Transverse colon (tissue), 4 donors: ENCODE results near the gene QDPR.

ENCODE experiments used
- POLR2A ChIP-seq: fragments of 450-650 bp; IDR thresholded peaks from one replicate; pipeline ENCODE4 v1.6.1; 2016; ENCODE audit warnings: antibody characterized with exemption, mild to moderate bottlenecking, moderate library complexity
- POLR2AphosphoS5 ChIP-seq, 3 donors: sonication (generic); formaldehyde crosslinking; IDR thresholded peaks; one replicate each; pipeline ENCODE4 v1.6.1; 2016; ENCODE audit warnings: antibody characterized with exemption in 3 of 3
- TF ChIP-seq, protein P1 (sequence below), 5 experiments: fragments of 200-600 bp in 3 of 5; fragments of 450-650 bp in 2 of 5; sonication (generic) in 3 of 5; IDR thresholded peaks; 1 replicate in 2 of 5; 2 replicates in 3 of 5; pipeline ENCODE4 v1.5.1; 2016 to 2017; ENCODE audit warnings: antibody characterized with exemption in 5 of 5, inconsistent platforms in 3 of 5, mild to moderate bottlenecking in 2 of 5, moderate library complexity in 1 of 5

DNA sequence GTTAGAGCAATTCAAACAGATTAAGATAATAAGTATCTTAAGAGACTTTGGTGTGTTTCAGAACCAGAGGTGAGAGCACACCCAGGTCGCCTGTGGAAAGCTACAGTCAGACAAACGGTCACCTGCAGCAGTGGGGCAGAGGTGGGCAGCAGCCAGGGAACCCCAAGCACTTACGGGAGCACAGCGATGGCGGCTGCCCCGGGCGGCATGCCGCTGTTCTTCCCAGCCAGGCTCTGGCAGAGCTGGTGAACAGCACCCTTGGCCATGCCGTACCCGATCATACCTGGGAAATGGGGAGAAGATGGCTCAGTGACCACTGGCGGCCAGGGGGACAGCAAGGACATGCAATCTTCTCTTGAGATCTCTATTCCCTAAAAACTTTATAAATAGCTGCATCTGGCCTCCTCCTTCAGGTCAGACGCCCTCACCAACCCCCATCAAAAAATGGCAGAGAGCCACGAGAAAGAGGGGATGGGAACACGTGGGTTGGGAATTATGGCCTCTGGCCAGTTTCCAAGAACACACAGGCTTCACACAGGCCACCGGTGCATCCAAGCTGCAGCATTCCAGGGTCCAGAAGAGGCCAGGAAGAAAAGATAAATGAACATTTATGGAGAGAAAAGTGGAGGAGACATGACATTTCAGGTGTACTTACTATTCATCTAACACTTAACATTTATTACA, 19.7 kb downstream of the QDPR start:
- TF ChIP-seq, protein P1, sequence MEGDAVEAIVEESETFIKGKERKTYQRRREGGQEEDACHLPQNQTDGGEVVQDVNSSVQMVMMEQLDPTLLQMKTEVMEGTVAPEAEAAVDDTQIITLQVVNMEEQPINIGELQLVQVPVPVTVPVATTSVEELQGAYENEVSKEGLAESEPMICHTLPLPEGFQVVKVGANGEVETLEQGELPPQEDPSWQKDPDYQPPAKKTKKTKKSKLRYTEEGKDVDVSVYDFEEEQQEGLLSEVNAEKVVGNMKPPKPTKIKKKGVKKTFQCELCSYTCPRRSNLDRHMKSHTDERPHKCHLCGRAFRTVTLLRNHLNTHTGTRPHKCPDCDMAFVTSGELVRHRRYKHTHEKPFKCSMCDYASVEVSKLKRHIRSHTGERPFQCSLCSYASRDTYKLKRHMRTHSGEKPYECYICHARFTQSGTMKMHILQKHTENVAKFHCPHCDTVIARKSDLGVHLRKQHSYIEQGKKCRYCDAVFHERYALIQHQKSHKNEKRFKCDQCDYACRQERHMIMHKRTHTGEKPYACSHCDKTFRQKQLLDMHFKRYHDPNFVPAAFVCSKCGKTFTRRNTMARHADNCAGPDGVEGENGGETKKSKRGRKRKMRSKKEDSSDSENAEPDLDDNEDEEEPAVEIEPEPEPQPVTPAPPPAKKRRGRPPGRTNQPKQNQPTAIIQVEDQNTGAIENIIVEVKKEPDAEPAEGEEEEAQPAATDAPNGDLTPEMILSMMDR (IDR thresholded peaks at IDR 0.05): no peak
- no peak for TF ChIP-seq POLR2A
- TF ChIP-seq POLR2AphosphoS5 (IDR thresholded peaks at IDR 0.05): no peak
